CD14-positive monocyte (primary cell): Measurements from ENCODE around the gene TBC1D32. TPM values are rescaled to one million over a fixed set of nuclear protein-coding genes. Genes with fewer than 3 reads are reported as not detected.

Experiments used
- DNase-seq, 3 donors: peaks; one replicate each; pipeline ENCODE4 v3.0.0-alpha.2; 2011 to 2022
- H2AFZ ChIP-seq: 2 replicates; pipeline ENCODE4 v1.6.0; 2012; ENCODE audit warnings: mild to moderate bottlenecking, low read depth, low read length, inconsistent platforms; ENCODE audit not compliant: insufficient read depth, poor library complexity, severe bottlenecking
- H3K27ac ChIP-seq, 2 donors: 1 replicate in 1 of 2; 2 replicates in 1 of 2; pipeline ENCODE4 v1.5.1; 2012 to 2013; ENCODE audit warnings: low read length in 2 of 2, control low read depth in 1 of 2, inconsistent platforms in 1 of 2, low read depth in 1 of 2, mild to moderate bottlenecking in 1 of 2
- H3K27me3 ChIP-seq, 2 donors: one replicate each; pipeline versions ENCODE4 v1.6.0 to v1.6.1; 2011 to 2013; ENCODE audit warnings: low read length in 2 of 2; ENCODE audit not compliant: control insufficient read depth in 2 of 2, insufficient read depth in 2 of 2
- H3K36me3 ChIP-seq, 2 donors: replicated peaks in 1 of 2; 1 replicate in 1 of 2; 2 replicates in 1 of 2; pipeline versions ENCODE4 v1.5.1 to v1.6.1; 2012 to 2013; ENCODE audit warnings: low read length in 2 of 2, control low read depth in 1 of 2, inconsistent platforms in 1 of 2, mild to moderate bottlenecking in 1 of 2; ENCODE audit not compliant: insufficient read depth in 2 of 2, control insufficient read depth in 1 of 2
- H3K4me1 ChIP-seq, 2 donors: 1 replicate in 1 of 2; 2 replicates in 1 of 2; pipeline versions ENCODE4 v1.5.1 to v1.6.1; 2012 to 2013; ENCODE audit warnings: low read length in 2 of 2, control low read depth in 1 of 2, inconsistent platforms in 1 of 2, mild to moderate bottlenecking in 1 of 2, moderate library complexity in 1 of 2; ENCODE audit not compliant: insufficient read depth in 2 of 2, control insufficient read depth in 1 of 2
- H3K4me2 ChIP-seq: replicated peaks from 2 replicates; pipeline ENCODE3; 2012; ENCODE audit warnings: low read length, moderate library complexity, mild to moderate bottlenecking; ENCODE audit not compliant: poor library complexity, severe bottlenecking; ENCODE audit errors: extremely low read depth
- H3K4me3 ChIP-seq, 3 experiments: fragments of 200-600 bp in 1 of 3; sonication (generic) in 1 of 3; replicated peaks in 1 of 3; 1 replicate in 2 of 3; 2 replicates in 1 of 3; pipeline ENCODE4 v1.5.1; 2011 to 2013; ENCODE audit warnings: low read length in 3 of 3, mild to moderate bottlenecking in 3 of 3, control low read depth in 2 of 3, low read depth in 2 of 3, inconsistent platforms in 1 of 3, moderate library complexity in 1 of 3
- H3K79me2 ChIP-seq: 2 replicates; pipeline ENCODE4 v1.6.0; 2012; ENCODE audit warnings: mild to moderate bottlenecking, control low read depth, inconsistent platforms, low read length, moderate library complexity; ENCODE audit not compliant: insufficient read depth
- H3K9ac ChIP-seq: 2 replicates; pipeline ENCODE4 v1.6.0; 2017; ENCODE audit warnings: low read length, mild to moderate bottlenecking; ENCODE audit not compliant: insufficient read depth, poor library complexity, severe bottlenecking
- H3K9me3 ChIP-seq, 2 donors: replicated peaks in 1 of 2; 1 replicate in 1 of 2; 2 replicates in 1 of 2; pipeline versions ENCODE4 v1.5.1 to v1.6.1; 2012 to 2013; ENCODE audit warnings: low read length in 2 of 2, control low read depth in 1 of 2; ENCODE audit not compliant: control insufficient read depth in 1 of 2, insufficient read depth in 1 of 2
- H4K20me1 ChIP-seq: 2 replicates; pipeline ENCODE4 v1.6.0; 2012; ENCODE audit warnings: mild to moderate bottlenecking, low read length, control low read depth, moderate library complexity; ENCODE audit not compliant: insufficient read depth
- H3K27ac Mint-ChIP-seq, 7 donors: one replicate each; pipeline ENCODE4 v1.8.0; 2020; ENCODE audit warnings: mild to moderate bottlenecking in 7 of 7, mixed read lengths in 7 of 7, moderate library complexity in 6 of 7, inconsistent platforms in 2 of 7
- H3K27me3 Mint-ChIP-seq, 3 donors: one replicate each; pipeline ENCODE4 v1.8.0; 2021 to 2022; ENCODE audit warnings: low read depth in 3 of 3, mild to moderate bottlenecking in 3 of 3, mixed read lengths in 3 of 3, moderate library complexity in 3 of 3, inconsistent platforms in 1 of 3
- H3K36me3 Mint-ChIP-seq, 2 donors: one replicate each; pipeline ENCODE4 v1.8.0; 2020; ENCODE audit warnings: mixed read lengths in 2 of 2, inconsistent platforms in 1 of 2, mild to moderate bottlenecking in 1 of 2
- H3K4me1 Mint-ChIP-seq: one replicate; pipeline ENCODE4 v1.8.0; 2020; ENCODE audit warnings: mild to moderate bottlenecking, mixed read lengths
- H3K4me3 Mint-ChIP-seq, 2 donors: one replicate each; pipeline ENCODE4 v1.8.0; 2020; ENCODE audit warnings: mild to moderate bottlenecking in 2 of 2, mixed read lengths in 2 of 2, moderate library complexity in 1 of 2
- H3K9me3 Mint-ChIP-seq, 7 donors: one replicate each; pipeline ENCODE4 v1.8.0; 2020 to 2022; ENCODE audit warnings: mixed read lengths in 7 of 7, mild to moderate bottlenecking in 6 of 7, moderate library complexity in 6 of 7, inconsistent platforms in 2 of 7
- WGBS: methylation state at CpG from one replicate; pipeline ENCODE4 v1.1.5; 2013; ENCODE audit warnings: missing lambda C conversion rate; ENCODE audit not compliant: insufficient coverage; 5-methylcytosine and 5-hydroxymethylcytosine counted together
- intact Hi-C, 2 donors: fragments of 100-400 bp; cut with micrococcal nuclease; formaldehyde crosslinking; loops; one replicate each; pipeline versions ENCODE4 v1.15.0 to v1.15.1; 2023
- polyA plus RNA-seq, 3 donors: library from polyadenylated mRNA; depleted of rRNA in 1 of 3; unstranded in 2 of 3; stranded (reverse) in 1 of 3; fragments of 300-500 nt in 2 of 3; fragments of >200 nt in 1 of 3; fragmentation: Illumina TruSeq in 2 of 3; gene quantifications; 1 replicate in 2 of 3; 2 replicates in 1 of 3; pipeline ENCODE4 v1.2.3, GENCODE V29; 2012 to 2021
- TF ChIP-seq, protein P1 (sequence below): fragments of 200-600 bp; IDR thresholded peaks from one replicate; pipeline ENCODE4 v1.8.0; 2022; ENCODE audit warnings: antibody characterized with exemption, mild to moderate bottlenecking

TBC1D32 gene
- polyA plus RNA-seq, 3 donors, result 0.23 to 0.64 TPM; not detected in 1

DNA sequence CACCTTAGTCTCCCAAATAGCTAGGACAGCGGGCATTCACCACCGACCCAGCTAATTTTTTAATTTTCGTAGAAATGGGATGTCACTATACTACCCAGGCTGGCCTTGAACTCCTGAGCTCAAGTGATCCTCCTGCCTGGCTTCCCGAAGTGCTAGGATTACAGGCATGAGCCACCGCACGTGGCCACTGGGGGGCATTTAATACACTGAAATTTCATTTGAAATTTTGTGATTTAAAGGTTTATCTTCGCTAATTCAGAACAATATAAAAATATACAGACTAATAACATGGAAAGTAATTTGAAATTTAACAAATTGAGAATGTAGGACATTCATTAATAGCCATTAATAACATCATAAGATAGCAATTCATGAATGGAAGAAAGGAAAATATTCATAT, 20.5 kb upstream of the TBC1D32 start:
- DNase-seq, result no peak
- Mint-ChIP-seq H3K27me3 (peaks cover 0 to 4% (median 0%) of the 10 kb centered on the region in 3 donors), H3K27ac (no peak overlapping the region), H3K4me1 (no peaks in the 10 kb centered on the region), H3K9me3 (peaks cover 0 to 2% (median 0%) of the 10 kb centered on the region in 7 donors), H3K36me3 (no peaks in the 10 kb centered on the region), H3K4me3 (no peak overlapping the region)
- no peaks in the 10 kb centered on the region for H3K9me3 ChIP-seq
- no CpG with 5 or more reads among the region's 7 CpGs for WGBS
- no peak overlapping the region for H3K4me2 ChIP-seq
- H3K27me3 ChIP-seq, result no peaks in the 10 kb centered on the region
- TF ChIP-seq, protein P1, sequence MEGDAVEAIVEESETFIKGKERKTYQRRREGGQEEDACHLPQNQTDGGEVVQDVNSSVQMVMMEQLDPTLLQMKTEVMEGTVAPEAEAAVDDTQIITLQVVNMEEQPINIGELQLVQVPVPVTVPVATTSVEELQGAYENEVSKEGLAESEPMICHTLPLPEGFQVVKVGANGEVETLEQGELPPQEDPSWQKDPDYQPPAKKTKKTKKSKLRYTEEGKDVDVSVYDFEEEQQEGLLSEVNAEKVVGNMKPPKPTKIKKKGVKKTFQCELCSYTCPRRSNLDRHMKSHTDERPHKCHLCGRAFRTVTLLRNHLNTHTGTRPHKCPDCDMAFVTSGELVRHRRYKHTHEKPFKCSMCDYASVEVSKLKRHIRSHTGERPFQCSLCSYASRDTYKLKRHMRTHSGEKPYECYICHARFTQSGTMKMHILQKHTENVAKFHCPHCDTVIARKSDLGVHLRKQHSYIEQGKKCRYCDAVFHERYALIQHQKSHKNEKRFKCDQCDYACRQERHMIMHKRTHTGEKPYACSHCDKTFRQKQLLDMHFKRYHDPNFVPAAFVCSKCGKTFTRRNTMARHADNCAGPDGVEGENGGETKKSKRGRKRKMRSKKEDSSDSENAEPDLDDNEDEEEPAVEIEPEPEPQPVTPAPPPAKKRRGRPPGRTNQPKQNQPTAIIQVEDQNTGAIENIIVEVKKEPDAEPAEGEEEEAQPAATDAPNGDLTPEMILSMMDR, result peak; percentile 6
- no peak overlapping the region for H3K4me3 ChIP-seq
- intact Hi-C loops, result no loop called here
- no peak overlapping the region for H2AFZ ChIP-seq
- H3K4me1 ChIP-seq, result no peaks in the 10 kb centered on the region
- H3K27ac ChIP-seq, result no peak overlapping the region
- H3K79me2 ChIP-seq, result no peaks in the 10 kb centered on the region
- H3K9ac ChIP-seq, result no peak overlapping the region
- H3K36me3 ChIP-seq, result no peaks in the 10 kb centered on the region
- no peaks in the 10 kb centered on the region for H4K20me1 ChIP-seq

- Histone ChIP-seq H2AFZ (no peak overlapping the region), H3K9ac (no peak overlapping the region), H3K4me1 (no peaks in the 10 kb centered on the region), H3K27me3 (no peaks in the 10 kb centered on the region), H3K79me2 (no peaks in the 10 kb centered on the region), H3K9me3 (no peaks in the 10 kb centered on the region), H3K4me3 (no peak overlapping the region), H4K20me1 (no peaks in the 10 kb centered on the region), H3K4me2 (no peak overlapping the region), H3K36me3 (no peaks in the 10 kb centered on the region), H3K27ac (no peak overlapping the region)
- H3K36me3 Mint-ChIP-seq, result no peaks in the 10 kb centered on the region
- peaks cover 0 to 2% (median 0%) of the 10 kb centered on the region in 3 donors for H3K27me3 Mint-ChIP-seq
- intact Hi-C loops, result no loop called here
- peaks cover 0 to 2% (median 0%) of the 10 kb centered on the region in 7 donors for H3K9me3 Mint-ChIP-seq
- DNase-seq, result no peak
- H3K4me1 Mint-ChIP-seq, result no peaks in the 10 kb centered on the region
- TF ChIP-seq, protein P1, result no peak
- WGBS, result no CpG with 5 or more reads among the region's 1 CpG
- H3K27ac Mint-ChIP-seq, result no peak overlapping the region
- no peak overlapping the region for H3K4me3 Mint-ChIP-seq
Observed at GRCh38 chr6:121352941-121353340, 18.7 kb upstream of the TBC1D32 start.
